PC-9 (cell line): ENCODE results near the gene CALN1.

ENCODE experiments used
- CTCF ChIP-seq: fragments of 200-600 bp; sonication (generic); conservative IDR thresholded peaks from 2 replicates; pipeline ENCODE4 v1.6.1; 2017; ENCODE audit warnings: mixed run types, antibody characterized with exemption, mild to moderate bottlenecking, moderate library complexity
- EZH2 ChIP-seq: fragments of 200-600 bp; sonication (generic); IDR thresholded peaks from 2 replicates; pipeline ENCODE4 v1.8.0; 2017; ENCODE audit warnings: antibody characterized with exemption, low read depth

- TF ChIP-seq CTCF (no peak), EZH2 (no peak)
These were observed 719 bp downstream of the CALN1 start for GRCh38 chr7:72411419-72411818.
